ENCODE measurements around the gene ARMH3.

Gene ARMH3

DNA sequence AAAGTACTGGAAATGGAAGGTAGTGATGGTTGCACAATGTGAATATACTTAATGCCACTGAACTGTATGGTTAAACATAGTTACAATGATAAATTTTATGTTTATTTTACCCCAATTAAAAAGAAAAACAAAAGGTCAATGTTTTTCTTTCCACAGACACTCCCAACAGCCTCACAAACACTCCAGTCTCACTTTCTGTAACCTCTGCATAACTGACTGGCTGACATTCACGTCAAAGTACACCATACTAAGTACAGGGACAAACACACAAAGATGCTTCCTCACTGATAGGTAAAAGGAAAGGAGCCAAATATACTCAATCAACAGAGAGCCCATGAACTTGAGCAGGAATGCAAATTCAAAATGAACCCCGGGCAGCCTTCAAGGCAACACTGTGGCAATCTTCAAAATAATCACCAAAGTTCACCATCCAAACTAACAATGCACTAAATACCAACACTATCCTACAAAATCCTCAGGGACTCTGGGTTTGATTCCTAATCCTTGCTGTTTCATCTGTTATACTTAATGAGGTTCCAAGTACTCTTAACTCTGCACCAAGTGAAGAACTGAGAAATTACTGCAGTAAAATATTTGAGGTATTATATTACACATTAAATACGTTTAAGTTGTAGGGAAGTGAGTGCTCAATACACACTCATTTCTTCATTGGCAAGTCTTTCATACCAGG lies 90.8 kb downstream of the ARMH3 start:
- no peak overlapping the region for H3K27ac ChIP-seq

DNA sequence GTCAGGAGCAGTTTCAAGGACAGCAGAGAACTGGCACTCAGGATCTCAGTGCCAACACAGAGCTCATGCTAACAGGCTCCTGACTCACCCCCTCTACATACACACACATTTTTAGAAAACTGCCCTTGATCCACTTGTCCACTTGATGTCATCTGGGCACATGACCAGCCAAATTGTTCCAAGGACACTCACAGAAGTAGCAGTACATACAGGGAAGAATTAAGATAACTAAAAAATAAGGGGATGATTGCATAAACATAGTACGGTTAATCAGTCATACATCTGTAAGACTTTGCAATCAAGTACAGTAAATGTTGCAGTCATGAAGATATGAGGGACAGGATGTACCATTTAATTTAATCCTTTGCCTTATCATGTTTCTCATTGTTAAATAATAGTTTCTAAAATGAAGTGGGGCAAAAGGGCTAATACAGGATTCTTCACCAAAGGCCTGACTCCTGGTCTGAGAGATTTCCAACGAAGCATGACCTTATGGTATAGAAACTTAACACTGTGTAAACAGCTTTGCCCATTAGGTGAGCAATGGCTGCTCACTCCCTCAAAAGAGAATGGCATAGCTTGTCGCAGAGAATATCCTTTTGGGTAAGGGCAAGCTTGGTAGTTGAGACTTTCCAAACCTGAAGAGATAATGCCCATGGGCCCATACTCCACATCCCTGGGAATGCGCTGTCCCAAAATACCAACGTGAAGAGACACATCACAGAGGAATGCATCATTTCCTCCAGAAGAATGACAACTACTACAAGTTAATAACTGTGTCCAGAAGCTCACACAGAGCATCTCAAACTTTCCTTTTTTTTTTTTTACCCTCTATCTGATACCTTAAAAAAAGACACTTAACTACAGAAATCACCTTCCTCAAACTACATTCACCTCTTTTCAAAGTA lies 94.1 kb downstream of the ARMH3 start:
- H3K27ac ChIP-seq = no peak overlapping the region
- TF ChIP-seq ZFX (IDR thresholded peaks at IDR 0.05) = no peak
- TF ChIP-seq, protein P1, sequence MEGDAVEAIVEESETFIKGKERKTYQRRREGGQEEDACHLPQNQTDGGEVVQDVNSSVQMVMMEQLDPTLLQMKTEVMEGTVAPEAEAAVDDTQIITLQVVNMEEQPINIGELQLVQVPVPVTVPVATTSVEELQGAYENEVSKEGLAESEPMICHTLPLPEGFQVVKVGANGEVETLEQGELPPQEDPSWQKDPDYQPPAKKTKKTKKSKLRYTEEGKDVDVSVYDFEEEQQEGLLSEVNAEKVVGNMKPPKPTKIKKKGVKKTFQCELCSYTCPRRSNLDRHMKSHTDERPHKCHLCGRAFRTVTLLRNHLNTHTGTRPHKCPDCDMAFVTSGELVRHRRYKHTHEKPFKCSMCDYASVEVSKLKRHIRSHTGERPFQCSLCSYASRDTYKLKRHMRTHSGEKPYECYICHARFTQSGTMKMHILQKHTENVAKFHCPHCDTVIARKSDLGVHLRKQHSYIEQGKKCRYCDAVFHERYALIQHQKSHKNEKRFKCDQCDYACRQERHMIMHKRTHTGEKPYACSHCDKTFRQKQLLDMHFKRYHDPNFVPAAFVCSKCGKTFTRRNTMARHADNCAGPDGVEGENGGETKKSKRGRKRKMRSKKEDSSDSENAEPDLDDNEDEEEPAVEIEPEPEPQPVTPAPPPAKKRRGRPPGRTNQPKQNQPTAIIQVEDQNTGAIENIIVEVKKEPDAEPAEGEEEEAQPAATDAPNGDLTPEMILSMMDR (conservative IDR thresholded peaks at IDR 0.05) = no peak

More for the DNA sequence above, 90.8 kb downstream of the ARMH3 start:
- TF ChIP-seq ZFX (IDR thresholded peaks at IDR 0.05) = no peak
- TF ChIP-seq, protein P1 (conservative IDR thresholded peaks at IDR 0.05) = no peak

DNA sequence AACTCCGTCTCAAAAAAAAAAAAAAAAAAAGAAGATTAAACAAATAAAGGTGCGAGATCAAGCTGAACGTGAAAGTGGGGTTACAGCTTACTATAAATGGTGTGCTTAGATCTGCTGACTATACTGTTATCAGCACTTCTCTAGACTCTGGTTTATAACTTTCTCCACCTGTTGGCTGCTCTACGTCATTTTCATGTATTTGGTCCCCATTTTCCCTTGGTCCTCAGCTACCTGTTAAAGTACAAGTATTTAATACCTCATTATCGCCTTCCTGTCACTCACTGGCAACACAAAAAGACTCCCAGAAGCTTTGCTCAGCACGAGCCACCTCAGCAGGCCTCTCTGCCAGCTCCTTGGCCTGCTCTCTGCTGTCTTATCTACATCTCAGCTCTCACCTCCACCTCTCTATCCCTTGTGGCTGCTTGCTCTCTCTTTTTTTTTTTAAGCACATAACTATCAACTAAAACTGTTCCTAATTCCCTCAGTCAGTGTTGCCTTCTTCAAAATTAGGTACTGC lies 95.0 kb downstream of the ARMH3 start:
- no peak overlapping the region for H3K27ac ChIP-seq

DNA sequence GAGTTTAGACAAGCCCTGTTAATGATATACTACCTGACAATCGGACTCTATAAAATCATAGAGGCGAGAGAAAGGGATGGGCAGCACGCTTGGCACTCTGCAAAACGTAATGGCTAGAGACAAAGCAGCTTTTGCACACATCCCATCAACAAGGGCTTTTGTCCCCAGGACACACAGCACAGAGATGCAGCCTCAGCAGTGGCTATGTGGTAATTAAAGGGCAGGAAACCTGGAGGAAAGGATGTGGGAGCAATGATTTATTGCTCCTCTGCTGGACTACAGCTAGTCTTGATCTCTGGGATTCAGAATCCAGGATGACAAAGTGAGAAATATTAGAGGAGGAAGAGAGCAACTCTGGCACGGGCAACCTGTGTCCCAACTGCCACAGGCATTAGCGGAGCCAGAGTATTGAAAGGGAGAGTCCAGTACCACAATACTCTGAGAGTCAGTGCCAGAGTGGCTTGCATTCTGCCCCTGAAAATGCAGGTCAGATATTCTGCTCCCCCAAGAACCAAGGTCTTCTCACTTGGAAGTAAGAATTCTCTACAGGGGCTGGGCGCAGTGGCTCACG lies 96.5 kb downstream of the ARMH3 start:
- TF ChIP-seq, protein P1 (conservative IDR thresholded peaks at IDR 0.05) = no peak
- no peak overlapping the region for H3K27ac ChIP-seq

More for the DNA sequence above, 95.0 kb downstream of the ARMH3 start:
- no peak for TF ChIP-seq ZFX (IDR thresholded peaks at IDR 0.05)
- TF ChIP-seq, protein P1 (conservative IDR thresholded peaks at IDR 0.05) = no peak

DNA sequence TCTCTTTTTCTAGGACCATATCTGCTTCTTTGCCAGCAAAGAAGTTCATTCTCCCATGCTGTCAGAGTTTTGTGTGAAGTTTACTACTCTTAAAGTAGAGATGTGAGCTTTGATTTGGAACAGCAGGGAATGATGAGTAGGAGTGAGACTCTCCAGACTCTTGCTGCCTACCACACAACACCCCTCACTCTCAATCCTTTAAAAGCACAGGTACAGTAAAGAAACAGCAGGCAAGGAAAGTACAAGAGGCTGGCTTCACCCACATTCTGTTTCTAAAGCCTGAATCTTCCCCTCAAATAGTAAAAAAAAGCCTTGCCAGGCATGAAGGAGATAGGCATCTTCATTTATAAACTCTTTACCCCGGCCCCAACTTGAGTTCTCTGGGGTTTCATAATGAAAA lies 97.3 kb downstream of the ARMH3 start:
- H3K27ac ChIP-seq = no peak overlapping the region

DNA sequence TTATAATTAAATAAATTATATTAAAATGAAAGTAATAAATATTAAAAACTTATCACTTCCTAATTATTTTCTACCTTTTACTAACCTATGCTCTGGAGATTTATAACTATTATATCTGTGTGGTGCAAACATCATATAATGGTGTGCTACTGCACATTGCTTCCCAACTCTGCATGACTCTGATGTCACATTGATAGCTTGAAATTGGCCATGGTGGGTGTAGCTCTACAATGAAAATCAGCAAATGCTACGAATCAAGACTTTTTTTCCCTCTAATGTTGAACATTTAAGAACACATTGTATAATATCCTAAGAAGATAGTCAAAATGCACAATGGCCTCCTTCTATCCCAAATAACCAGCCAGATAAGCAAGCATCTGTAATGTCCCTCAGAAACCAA lies 99.1 kb downstream of the ARMH3 start:
- no peak overlapping the region for H3K27ac ChIP-seq
- TF ChIP-seq, protein P1 (conservative IDR thresholded peaks at IDR 0.05) = no peak
- TF ChIP-seq ZFX (IDR thresholded peaks at IDR 0.05) = no peak

More for the DNA sequence above, 97.3 kb downstream of the ARMH3 start:
- TF ChIP-seq, protein P1 (conservative IDR thresholded peaks at IDR 0.05) = no peak
- no peak for TF ChIP-seq ZFX (IDR thresholded peaks at IDR 0.05)

Measured in C4-2B (cell line).